Right ventricle myocardium superior (tissue), 1 donor: ENCODE data around the gene CDC42BPA. TPM values are rescaled to one million over a fixed set of nuclear protein-coding genes. Genes with fewer than 3 reads are reported as not detected.
"Not testable (repeated sequence)": the region's sequence is repeated elsewhere in the genome, so short reads cannot be mapped to it uniquely, and the experiment has no call there.

Experiments
- ATAC-seq: fragments of 200-7000 bp; cut with Tn5 transposase; one replicate; pipeline ENCODE4 v1.9.1; 2020; ENCODE audit warnings: mild to moderate bottlenecking; ENCODE audit not compliant: poor library complexity
- DNase-seq: peaks from one replicate; pipeline ENCODE4 v3.0.0-alpha.2; 2020
- intact Hi-C: fragments of 100-400 bp; cut with DNase I; formaldehyde crosslinking; loops from one replicate; pipeline ENCODE4 v1.11.2; 2022
- total RNA-seq: library from RNA; stranded (reverse); fragmentation: NEBNext Ultra II Directional; extraction: Animal tissue kit (Norgen Biotek cat#: 25700); gene quantifications from one replicate; pipeline ENCODE4 v1.2.1, GENCODE V29; 2021
- donor health status: DM: no; HTN: yes; CAD: no; lungs with severe emphysema.

The CDC42BPA gene
- total RNA-seq, 1 donor from 2014 or later = 40.5 TPM

GRCh38 chr1:227276156-227276693 is 42.1 kb downstream of the CDC42BPA start:
- ATAC-seq, DNase-seq: not testable (repeated sequence)

GRCh38 chr1:227273557-227273956 is 44.7 kb downstream of the CDC42BPA start:
- peak; percentile 31 for ATAC-seq
- no peak for DNase-seq

More at GRCh38 chr1:227276156-227276693, 42.1 kb downstream of the CDC42BPA start:
- intact Hi-C loops = not testable (repeated sequence)

GRCh38 chr1:227272428-227272827 is 45.9 kb downstream of the CDC42BPA start:
- intact Hi-C loops = no loop called here
- ATAC-seq = no peak
- no peak for DNase-seq

More at GRCh38 chr1:227273557-227273956, 44.7 kb downstream of the CDC42BPA start:
- intact Hi-C loops = no loop called here

- intact Hi-C loops = no loop called here
- DNase-seq (no peak), ATAC-seq (no peak)
Measured at GRCh38 chr1:227270554-227270953, 47.7 kb downstream of the CDC42BPA start.

- intact Hi-C loops = no loop called here
- DNase-seq (no peak), ATAC-seq (no peak)
Measured at GRCh38 chr1:227268943-227269342, 49.3 kb downstream of the CDC42BPA start.

GRCh38 chr1:227265891-227266290 is 52.4 kb downstream of the CDC42BPA start:
- intact Hi-C loops = no loop called here
- no peak for DNase-seq
- no peak for ATAC-seq

- ATAC-seq = no peak
- DNase-seq = no peak
- intact Hi-C loops = no loop called here
Measured at GRCh38 chr1:227263869-227264268, 54.4 kb downstream of the CDC42BPA start.

GRCh38 chr1:227261501-227261900 is 56.8 kb downstream of the CDC42BPA start:
- no peak for DNase-seq
- no peak for ATAC-seq
- intact Hi-C loops = no loop called here

GRCh38 chr1:227260433-227260832 is 57.9 kb downstream of the CDC42BPA start:
- intact Hi-C loops = no loop called here
- DNase-seq (no peak), ATAC-seq (no peak)

GRCh38 chr1:227257964-227258363 is 60.3 kb downstream of the CDC42BPA start:
- ATAC-seq (no peak), DNase-seq (no peak)
- intact Hi-C loops = no loop called here

- ATAC-seq = no peak
- DNase-seq = no peak
- intact Hi-C loops = no loop called here
Measured at GRCh38 chr1:227255086-227255732, 63.1 kb downstream of the CDC42BPA start.

- intact Hi-C loops = no loop called here
- DNase-seq (no peak), ATAC-seq (no peak)
Measured at GRCh38 chr1:227253065-227253464, 65.2 kb downstream of the CDC42BPA start.

GRCh38 chr1:227245613-227246320 is 72.5 kb downstream of the CDC42BPA start:
- peak; percentile 85 for ATAC-seq
- intact Hi-C loops = no loop called here
- DNase-seq = peak; percentile 74

- ATAC-seq (peak; percentile 23), DNase-seq (no peak)
- intact Hi-C loops = loop anchor here (5.0 kb wide), 1 partner anchor 198 kb away; no protein-coding TSS in a partner anchor
Measured at GRCh38 chr1:227244339-227245118, 73.8 kb downstream of the CDC42BPA start.

- ATAC-seq (peak; percentile 62), DNase-seq (no peak)
- intact Hi-C loops = loop anchor here (5.0 kb wide), 1 partner anchor 199 kb away; no protein-coding TSS in a partner anchor
Measured at GRCh38 chr1:227242811-227243682, 75.2 kb downstream of the CDC42BPA start.

GRCh38 chr1:227240983-227241382 is 77.3 kb downstream of the CDC42BPA start:
- DNase-seq (no peak), ATAC-seq (no peak)
- intact Hi-C loops = loop anchor here (5.0 kb wide), 1 partner anchor 201 kb away; no protein-coding TSS in a partner anchor

- DNase-seq (no peak), ATAC-seq (peak; percentile 69)
- intact Hi-C loops = loop anchor here (10.0 kb wide), 1 partner anchor 100 kb away; no protein-coding TSS in a partner anchor
Measured at GRCh38 chr1:227234998-227235405, 83.3 kb downstream of the CDC42BPA start.

GRCh38 chr1:227231128-227231527 is 87.2 kb downstream of the CDC42BPA start:
- ATAC-seq, DNase-seq: not testable (repeated sequence)
- intact Hi-C loops = loop anchor here (10.0 kb wide), 1 partner anchor 96 kb away; no protein-coding TSS in a partner anchor
